Chondrocyte (in vitro differentiated cells): Measurements from ENCODE around the gene FASLG. TPM values are rescaled to one million over a fixed set of nuclear protein-coding genes. Genes with fewer than 3 reads are reported as not detected.

ENCODE experiments used
- DNase-seq: peaks from one replicate; pipeline ENCODE4 v3.0.0; 2021; ENCODE audit warnings: mixed read lengths, low spot score
- H3K27ac Mint-ChIP-seq: one replicate; pipeline ENCODE4 v1.8.0; 2021; ENCODE audit warnings: mild to moderate bottlenecking, moderate library complexity, mixed read lengths; ENCODE audit not compliant: unreplicated experiment
- H3K27me3 Mint-ChIP-seq: 2 replicates; pipeline ENCODE4 v1.8.0; 2021; ENCODE audit warnings: low read depth, mixed read lengths
- H3K36me3 Mint-ChIP-seq: 2 replicates; pipeline ENCODE4 v1.8.0; 2021; ENCODE audit warnings: low read depth, mixed read lengths
- H3K4me1 Mint-ChIP-seq: 2 replicates; pipeline ENCODE4 v1.8.0; 2021; ENCODE audit warnings: low read depth, mild to moderate bottlenecking, mixed read lengths
- H3K4me3 Mint-ChIP-seq: one replicate; pipeline ENCODE4 v1.8.0; 2021; ENCODE audit warnings: mild to moderate bottlenecking, moderate library complexity, mixed read lengths; ENCODE audit not compliant: unreplicated experiment
- H3K9me3 Mint-ChIP-seq: 2 replicates; pipeline ENCODE4 v1.8.0; 2021; ENCODE audit warnings: low read depth, mixed read lengths
- total RNA-seq: library from RNA; stranded (reverse); gene quantifications from 3 replicates; pipeline ENCODE4 v1.2.1, GENCODE V29; 2021
- TF ChIP-seq, protein P1 (sequence below): fragments of 200-600 bp; sonication (generic); IDR thresholded peaks from 2 replicates; pipeline ENCODE4 v1.5.0; 2021; ENCODE audit warnings: antibody characterized with exemption, mild to moderate bottlenecking, moderate library complexity

Gene FASLG
- total RNA-seq, 1 donor from 2014 or later, result not detected

DNA sequence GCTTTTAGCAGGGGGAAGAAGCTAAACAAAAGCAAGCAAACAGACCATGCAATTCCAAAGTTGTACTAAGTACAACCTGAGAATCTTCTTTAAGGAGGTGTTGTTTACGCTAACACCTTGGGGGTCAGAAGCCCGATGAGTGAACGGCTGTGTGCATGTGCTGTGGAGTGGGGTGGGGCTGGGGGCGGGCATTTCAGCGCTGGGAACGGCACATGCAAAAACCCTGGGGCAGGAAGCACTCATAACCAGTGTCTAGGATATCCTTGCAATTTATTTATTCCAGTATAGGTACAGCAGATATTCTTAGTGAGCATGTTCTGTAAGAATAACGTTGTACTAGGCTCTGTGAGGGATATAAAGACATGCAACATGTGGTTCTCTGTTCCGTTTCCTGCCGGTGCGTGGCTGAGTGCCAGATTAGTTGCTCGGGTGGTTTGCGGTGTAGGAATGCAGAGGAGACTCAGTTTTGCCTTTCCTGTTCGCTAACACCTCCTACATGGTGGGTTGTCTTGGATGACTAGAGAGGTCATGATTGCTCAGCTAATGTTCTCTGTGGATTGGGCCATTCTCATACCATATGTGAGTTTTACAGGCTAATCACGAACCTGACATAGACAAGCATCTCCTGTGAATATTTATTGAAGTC, 3.7 kb downstream of the FASLG start:
- H3K27me3 Mint-ChIP-seq, result no peaks in the 10 kb centered on the region
- TF ChIP-seq, protein P1, sequence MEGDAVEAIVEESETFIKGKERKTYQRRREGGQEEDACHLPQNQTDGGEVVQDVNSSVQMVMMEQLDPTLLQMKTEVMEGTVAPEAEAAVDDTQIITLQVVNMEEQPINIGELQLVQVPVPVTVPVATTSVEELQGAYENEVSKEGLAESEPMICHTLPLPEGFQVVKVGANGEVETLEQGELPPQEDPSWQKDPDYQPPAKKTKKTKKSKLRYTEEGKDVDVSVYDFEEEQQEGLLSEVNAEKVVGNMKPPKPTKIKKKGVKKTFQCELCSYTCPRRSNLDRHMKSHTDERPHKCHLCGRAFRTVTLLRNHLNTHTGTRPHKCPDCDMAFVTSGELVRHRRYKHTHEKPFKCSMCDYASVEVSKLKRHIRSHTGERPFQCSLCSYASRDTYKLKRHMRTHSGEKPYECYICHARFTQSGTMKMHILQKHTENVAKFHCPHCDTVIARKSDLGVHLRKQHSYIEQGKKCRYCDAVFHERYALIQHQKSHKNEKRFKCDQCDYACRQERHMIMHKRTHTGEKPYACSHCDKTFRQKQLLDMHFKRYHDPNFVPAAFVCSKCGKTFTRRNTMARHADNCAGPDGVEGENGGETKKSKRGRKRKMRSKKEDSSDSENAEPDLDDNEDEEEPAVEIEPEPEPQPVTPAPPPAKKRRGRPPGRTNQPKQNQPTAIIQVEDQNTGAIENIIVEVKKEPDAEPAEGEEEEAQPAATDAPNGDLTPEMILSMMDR, result no peak
- no peak for DNase-seq

DNA sequence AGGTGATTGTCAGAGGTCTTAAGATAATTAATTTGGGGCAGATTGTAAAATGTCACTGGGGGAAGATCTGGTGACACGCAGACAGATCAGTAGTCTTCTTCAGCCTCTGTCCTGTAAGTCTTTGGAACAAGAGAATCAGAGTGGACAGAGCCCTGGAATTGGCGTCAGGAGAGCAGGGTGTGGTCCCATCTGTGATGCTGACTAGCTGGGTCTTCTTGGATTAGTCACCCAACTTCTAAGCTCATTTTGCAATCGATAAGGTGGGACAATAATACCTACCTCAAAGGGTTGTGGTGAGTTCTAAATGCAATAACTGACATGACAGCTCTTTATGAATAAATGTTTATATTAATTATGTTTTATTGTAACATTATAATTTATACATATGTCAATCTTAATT, 4.8 kb downstream of the FASLG start:
- TF ChIP-seq, protein P1, result no peak
- no peak overlapping the region for H3K27ac Mint-ChIP-seq
- H3K9me3 Mint-ChIP-seq, result no peaks in the 10 kb centered on the region
- H3K36me3 Mint-ChIP-seq, result no peaks in the 10 kb centered on the region
- no peak for DNase-seq
- H3K4me3 Mint-ChIP-seq, result no peak overlapping the region
- H3K4me1 Mint-ChIP-seq, result peaks cover 6% of the 10 kb centered on the region
- no peaks in the 10 kb centered on the region for H3K27me3 Mint-ChIP-seq

More for the DNA sequence above, 3.7 kb downstream of the FASLG start:
- Mint-ChIP-seq H3K4me1 (peaks cover 6% of the 10 kb centered on the region), H3K36me3 (no peaks in the 10 kb centered on the region), H3K27ac (no peak overlapping the region), H3K9me3 (no peaks in the 10 kb centered on the region), H3K4me3 (no peak overlapping the region)

DNA sequence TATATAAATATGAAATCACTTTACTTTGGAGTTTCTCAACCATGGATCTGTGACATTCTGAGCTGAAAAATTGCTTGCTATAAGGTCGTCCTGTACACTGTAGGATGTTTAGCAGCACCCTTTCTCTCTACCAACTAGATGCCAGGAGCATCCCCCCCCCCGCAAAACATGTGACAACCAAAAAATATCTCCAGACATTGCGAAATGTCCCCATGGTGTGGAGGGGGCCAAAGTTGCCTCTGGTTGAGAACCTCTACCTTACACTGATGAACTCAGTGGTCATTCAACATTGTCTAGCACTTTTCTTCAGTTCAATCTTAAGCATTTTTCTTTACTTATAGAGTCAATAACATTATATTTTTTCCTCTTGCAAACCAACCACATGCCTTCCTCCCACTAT, 9.2 kb downstream of the FASLG start:
- Mint-ChIP-seq H3K4me1 (peaks cover 7% of the 10 kb centered on the region), H3K9me3 (no peaks in the 10 kb centered on the region), H3K27me3 (no peaks in the 10 kb centered on the region), H3K4me3 (no peak overlapping the region), H3K27ac (no peak overlapping the region), H3K36me3 (no peaks in the 10 kb centered on the region)
- TF ChIP-seq, protein P1, result no peak
- no peak for DNase-seq

DNA sequence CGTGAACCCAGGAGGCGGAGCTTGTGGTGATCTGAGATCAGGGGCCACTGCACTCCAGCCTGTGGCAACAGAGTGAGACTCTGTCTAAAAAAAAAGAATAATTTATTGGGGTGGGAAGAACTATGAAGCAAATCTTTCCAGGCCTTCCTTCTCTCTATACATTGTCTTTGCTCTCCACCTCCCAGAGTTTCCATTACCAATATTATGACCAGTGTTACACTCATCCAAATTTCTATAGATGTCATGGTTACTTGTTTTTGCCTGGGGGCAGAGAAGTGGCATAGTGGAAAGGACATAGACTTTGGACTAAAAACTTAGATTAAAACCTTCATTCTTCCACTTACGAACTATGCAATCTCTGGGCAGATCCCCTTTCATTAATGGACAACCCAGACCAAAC, 10.1 kb downstream of the FASLG start:
- TF ChIP-seq, protein P1, result no peak
- Mint-ChIP-seq H3K4me1 (peaks cover 7% of the 10 kb centered on the region), H3K9me3 (no peaks in the 10 kb centered on the region), H3K27me3 (no peaks in the 10 kb centered on the region), H3K27ac (no peak overlapping the region), H3K4me3 (no peak overlapping the region), H3K36me3 (no peaks in the 10 kb centered on the region)
- no peak for DNase-seq

DNA sequence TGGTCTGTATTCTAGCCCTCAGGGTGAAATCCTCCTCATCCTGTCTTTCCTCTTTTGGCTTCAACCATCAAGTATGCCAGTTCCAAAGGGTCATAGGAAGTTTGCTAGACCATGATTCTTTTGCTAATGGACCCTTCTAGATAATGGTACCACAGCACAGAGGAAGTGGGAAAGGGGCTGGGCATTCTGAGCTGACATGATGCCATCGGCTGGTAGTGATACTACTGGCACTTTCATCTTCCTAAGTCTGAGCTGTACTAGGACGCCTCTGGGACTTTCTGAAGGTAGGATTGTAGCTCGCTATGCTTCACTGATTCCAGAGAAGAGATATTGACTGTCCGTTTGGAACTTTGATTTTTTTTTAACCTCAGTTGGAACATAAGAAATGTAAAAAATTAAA, 11.4 kb downstream of the FASLG start:
- no peak overlapping the region for H3K4me3 Mint-ChIP-seq
- no peak overlapping the region for H3K27ac Mint-ChIP-seq
- H3K4me1 Mint-ChIP-seq, result peaks cover 7% of the 10 kb centered on the region
- no peaks in the 10 kb centered on the region for H3K27me3 Mint-ChIP-seq
- DNase-seq, result no peak
- TF ChIP-seq, protein P1, result no peak
- no peaks in the 10 kb centered on the region for H3K9me3 Mint-ChIP-seq
- H3K36me3 Mint-ChIP-seq, result no peaks in the 10 kb centered on the region
